ENCODE measurements around the gene HDAC5.

HDAC5 gene

GRCh38 chr17:44086364-44087311 lies 36.8 kb downstream of the HDAC5 start:
- no peak for DNase-seq

GRCh38 chr17:44085908-44086307 lies 37.5 kb downstream of the HDAC5 start:
- DNase-seq: no peak

GRCh38 chr17:44084921-44085320 lies 38.5 kb downstream of the HDAC5 start:
- no peak for DNase-seq

GRCh38 chr17:44084131-44084538 lies 39.3 kb downstream of the HDAC5 start:
- DNase-seq: no peak

GRCh38 chr17:44083250-44083849 lies 40.1 kb downstream of the HDAC5 start:
- no peak for DNase-seq

- no peak for DNase-seq
Measured at GRCh38 chr17:44082256-44082927, 41.0 kb downstream of the HDAC5 start.

- DNase-seq: no peak
Measured at GRCh38 chr17:44081681-44082080, 41.8 kb downstream of the HDAC5 start.

GRCh38 chr17:44079877-44080821 lies 43.3 kb downstream of the HDAC5 start:
- DNase-seq: no peak

- DNase-seq: no peak
Measured at GRCh38 chr17:44078412-44078811, 45.0 kb downstream of the HDAC5 start.

GRCh38 chr17:44077595-44077909 lies 45.9 kb downstream of the HDAC5 start:
- DNase-seq: no peak

- no peak for DNase-seq
Measured at GRCh38 chr17:44076716-44077594, 46.5 kb downstream of the HDAC5 start.

- DNase-seq: no peak
Measured at GRCh38 chr17:44075598-44076293, 47.7 kb downstream of the HDAC5 start.

GRCh38 chr17:44074911-44075285 lies 48.5 kb downstream of the HDAC5 start:
- no peak for DNase-seq

GRCh38 chr17:44074231-44074910 lies 49.1 kb downstream of the HDAC5 start:
- DNase-seq: no peak

GRCh38 chr17:44071772-44072171 lies 51.7 kb downstream of the HDAC5 start:
- no peak for DNase-seq

GRCh38 chr17:44071198-44071520 lies 52.3 kb downstream of the HDAC5 start:
- DNase-seq: no peak

- DNase-seq: peak; percentile 65
Measured at GRCh38 chr17:44070455-44071197, 52.8 kb downstream of the HDAC5 start, which contains the start of gene G6PC3. Gene G6PC3, plus strand, starts transcription at chr17:44070735. Its CDS starts 231 bp downstream, at chr17:44070966.

- DNase-seq: no peak
Measured at GRCh38 chr17:44069974-44070454, 53.4 kb downstream of the HDAC5 start.

- no peak for DNase-seq
Measured at GRCh38 chr17:44067545-44067940, 55.9 kb downstream of the HDAC5 start.
